HepG2 (cell line): ENCODE data around the gene ST8SIA4. TPM values are rescaled to one million over a fixed set of nuclear protein-coding genes. Genes with fewer than 3 reads are reported as not detected.

ENCODE experiments used
- ATAC-seq: fragments of 200-7000 bp; cut with Tn5 transposase; 3 replicates; pipeline ENCODE4 v1.9.1; 2020; ENCODE audit warnings: mild to moderate bottlenecking, moderate library complexity
- BruUV-seq: library from RNA; stranded (reverse); fragments of 400-500 nt; replicated peaks from 2 replicates; lab custom pipeline; 2021; lab: Mats Ljungman, UMichigan
- CTCF ChIA-PET: fragments of 300-600 bp; formaldehyde crosslinking; extraction: SDS; loops from one replicate; lab custom pipeline; 2021; ENCODE audit warnings: low total read pairs, inconsistent platforms, low intra/inter-chr PET ratio; lab: Yijun Ruan, JAX
- POLR2A ChIA-PET: fragments of 350-600 bp; sonication (Branson Sonifier 250); formaldehyde crosslinking; loops from one replicate; lab custom pipeline; 2020; ENCODE audit warnings: antibody characterized with exemption, inconsistent platforms; lab: Yijun Ruan, JAX
- DNase-seq: peaks from one replicate; pipeline ENCODE4 v3.0.0-alpha.2; 2015; ENCODE audit warnings: low spot score
- FAIRE-seq: peaks from 3 replicates; lab custom pipeline; 2011; peaks lifted over from hg19 to GRCh38; lab: Jason Lieb, UNC
- H2AFZ ChIP-seq: one replicate; pipeline ENCODE4 v1.6.1; 2011; ENCODE audit warnings: low read length, inconsistent platforms
- H3K27ac ChIP-seq: fragments of 300-600 bp; 3 replicates; pipeline ENCODE4 v1.8.0; 2011; ENCODE audit warnings: mixed run types, mild to moderate bottlenecking, mixed read lengths, low read length, inconsistent platforms; ENCODE audit not compliant: insufficient read depth; ENCODE audit errors: extremely low read length
- H3K27me3 ChIP-seq, 2 experiments: fragments of 200-600 bp in 1 of 2; 2 replicates in 1 of 2; 3 replicates in 1 of 2; pipeline versions ENCODE4 v1.6.0 to v1.8.0; 2011; ENCODE audit warnings: low read length in 2 of 2, mild to moderate bottlenecking in 2 of 2, moderate library complexity in 2 of 2, inconsistent platforms in 1 of 2; ENCODE audit not compliant: insufficient read depth in 2 of 2, control insufficient read depth in 1 of 2
- H3K36me3 ChIP-seq, 2 experiments: fragments of 200-600 bp in 1 of 2; replicated peaks in 1 of 2; 2 replicates in 1 of 2; 3 replicates in 1 of 2; pipeline versions ENCODE4 v1.5.1 to v1.8.0; 2011; ENCODE audit warnings: low read length in 2 of 2, inconsistent platforms in 1 of 2; ENCODE audit not compliant: insufficient read depth in 2 of 2, control insufficient read depth in 1 of 2
- H3K4me1 ChIP-seq: 2 replicates; pipeline ENCODE4 v1.5.1; 2012; ENCODE audit warnings: low read length, inconsistent platforms; ENCODE audit not compliant: insufficient read depth
- H3K4me2 ChIP-seq: 2 replicates; pipeline ENCODE4 v1.6.0; 2011; ENCODE audit warnings: low read depth, low read length, inconsistent platforms
- H3K4me3 ChIP-seq, 3 experiments: fragments of 200-600 bp in 1 of 3; sonication (generic), shearing (Covaris generic) in 1 of 3; replicated peaks in 1 of 3; 2 replicates each; pipeline ENCODE4 v1.5.1; 2011 to 2016; ENCODE audit warnings: low read length in 3 of 3, inconsistent platforms in 2 of 3, low read depth in 2 of 3, mild to moderate bottlenecking in 2 of 3, control low read depth in 1 of 3, mixed read lengths in 1 of 3; ENCODE audit not compliant: insufficient read depth in 1 of 3
- H3K79me2 ChIP-seq: one replicate; pipeline ENCODE4 v1.6.1; 2011; ENCODE audit warnings: low read length, inconsistent platforms; ENCODE audit not compliant: insufficient read depth
- H3K9ac ChIP-seq: 2 replicates; pipeline ENCODE4 v1.6.0; 2011; ENCODE audit warnings: mild to moderate bottlenecking, low read depth, low read length, inconsistent platforms; ENCODE audit not compliant: insufficient read depth
- H3K9me3 ChIP-seq: 2 replicates; pipeline ENCODE4 v1.5.1; 2012; ENCODE audit warnings: mild to moderate bottlenecking, low read length
- H4K20me1 ChIP-seq: 2 replicates; pipeline ENCODE4 v1.6.0; 2011; ENCODE audit warnings: inconsistent platforms, mild to moderate bottlenecking, low read length, moderate library complexity; ENCODE audit not compliant: insufficient read depth
- ETV6 ChIP-seq: sonication (generic); formaldehyde crosslinking; conservative IDR thresholded peaks from 2 replicates; pipeline ENCODE4 v1.4.0; 2020; ENCODE audit warnings: missing genetic modification reagents
- GTF2F1 ChIP-seq: fragments of 150-350 bp; IDR thresholded peaks from 2 replicates; pipeline ENCODE4 v1.6.1; 2014; ENCODE audit warnings: low read length
- HDAC6 ChIP-seq: fragments of 200-600 bp; sonication (generic); IDR thresholded peaks from 2 replicates; pipeline ENCODE4 v1.7.0; 2017; ENCODE audit warnings: mild to moderate bottlenecking, antibody characterized with exemption, low read length, low read depth
- SALL2 ChIP-seq: sonication (generic); formaldehyde crosslinking; IDR thresholded peaks from 2 replicates; pipeline ENCODE4 v1.8.1; 2023; ENCODE audit warnings: mild to moderate bottlenecking, missing genetic modification reagents, inconsistent platforms
- ZFP91 ChIP-seq: sonication (generic); formaldehyde crosslinking; IDR thresholded peaks from 2 replicates; pipeline ENCODE4 v1.9.0; 2022; ENCODE audit warnings: missing genetic modification reagents, mild to moderate bottlenecking, borderline replicate concordance
- ZNF24 ChIP-seq: fragments of 450-650 bp; IDR thresholded peaks from 2 replicates; pipeline ENCODE4 v1.6.1; 2017; ENCODE audit warnings: antibody characterized with exemption, mild to moderate bottlenecking
- ZNF501 ChIP-seq: sonication (generic); formaldehyde crosslinking; IDR thresholded peaks from 2 replicates; pipeline ENCODE4 v1.5.1; 2020; ENCODE audit warnings: mild to moderate bottlenecking, moderate library complexity, missing genetic modification reagents
- ZNF616 ChIP-seq: sonication (generic); formaldehyde crosslinking; IDR thresholded peaks from 2 replicates; pipeline ENCODE4 v1.5.0; 2020; ENCODE audit warnings: low read depth, mild to moderate bottlenecking, missing genetic modification reagents
- ZNF839 ChIP-seq: sonication (generic); formaldehyde crosslinking; IDR thresholded peaks from 2 replicates; pipeline ENCODE4 v1.4.0; 2020; ENCODE audit warnings: missing genetic modification reagents, mild to moderate bottlenecking, borderline replicate concordance
- ZUFSP ChIP-seq: sonication (generic); formaldehyde crosslinking; IDR thresholded peaks from 2 replicates; pipeline ENCODE4 v1.9.0; 2021; ENCODE audit warnings: missing genetic modification reagents, mild to moderate bottlenecking, borderline replicate concordance
- WGBS: methylation state at CpG from one replicate; pipeline ENCODE4 v1.1.6; 2017; ENCODE audit warnings: low lambda C conversion rate; 5-methylcytosine and 5-hydroxymethylcytosine counted together
- in situ Hi-C: cut with HindIII; loops from 2 replicates; pipeline ENCODE4 v1.10.0; 2017; ENCODE audit warnings: low pct_unique_long_range_greater_than_20kb; ENCODE audit not compliant: extremely low pct_ligation_motif_present
- intact Hi-C: fragments of 100-400 bp; cut with micrococcal nuclease; formaldehyde crosslinking; loops from one replicate; pipeline ENCODE4 v1.10.0; 2022; ENCODE audit not compliant: unreplicated experiment
- polyA plus RNA-seq, 8 experiments: library from polyadenylated mRNA; depleted of rRNA in 3 of 8; stranded (reverse) in 7 of 8; unstranded in 1 of 8; fragments of >200 nt; fragmentation: Illumina TruSeq in 4 of 8; extraction: Trizol in 4 of 8; gene quantifications; 2 replicates each; pipeline versions ENCODE4 v1.2.1 to v1.2.3, GENCODE V29; 2011 to 2016; ENCODE audit warnings: low read depth in 4 of 8, missing spikeins in 1 of 8, mixed read lengths in 1 of 8; ENCODE audit not compliant: insufficient read depth in 1 of 8
- total RNA-seq, 5 experiments: library from RNA; depleted of rRNA; stranded (reverse); fragments of >200 nt; fragmentation: Illumina TruSeq; extraction: Trizol; gene quantifications; 2 replicates each; pipeline ENCODE4 v1.2.3, GENCODE V29; 2016; ENCODE audit warnings: low read depth in 1 of 5
- TF ChIP-seq, protein P1 (sequence below): sonication (generic); formaldehyde crosslinking; IDR thresholded peaks from 2 replicates; pipeline ENCODE4 v1.4.0; 2020; ENCODE audit warnings: missing genetic modification reagents, low read depth, mild to moderate bottlenecking, borderline replicate concordance

Gene ST8SIA4
- total and polyA plus RNA-seq, 2 of the 13 experiments (the other 11 are each of a cell fraction or from before 2014, with no cell fraction given), result not detected

GRCh38 chr5:100838048-100838473, 65.0 kb downstream of the ST8SIA4 start:
- intact Hi-C loops (no loop called here), in situ Hi-C loops (no loop called here)
- 0% methylated on average over 2 of the region's 2 CpGs for WGBS
- ChIA-PET CTCF (no interaction called here), POLR2A (no interaction called here)
- ATAC-seq, result no peak
- no peaks in the 10 kb centered on the region for H4K20me1 ChIP-seq
- no peak overlapping the region for H3K27ac ChIP-seq
- FAIRE-seq, result no peak
- no peaks in the 10 kb centered on the region for H3K79me2 ChIP-seq
- no peak for DNase-seq
- no peak overlapping the region for H2AFZ ChIP-seq
- H3K9me3 ChIP-seq, result no peaks in the 10 kb centered on the region
- H3K4me3 ChIP-seq, result no peak overlapping the region
- TF ChIP-seq ZNF24 (no peak), ZNF616 (no peak), SALL2 (no peak), ETV6 (CRISPR knock-in tag) (no peak), ZUFSP (no peak), GTF2F1 (no peak)
- TF ChIP-seq, protein P1, sequence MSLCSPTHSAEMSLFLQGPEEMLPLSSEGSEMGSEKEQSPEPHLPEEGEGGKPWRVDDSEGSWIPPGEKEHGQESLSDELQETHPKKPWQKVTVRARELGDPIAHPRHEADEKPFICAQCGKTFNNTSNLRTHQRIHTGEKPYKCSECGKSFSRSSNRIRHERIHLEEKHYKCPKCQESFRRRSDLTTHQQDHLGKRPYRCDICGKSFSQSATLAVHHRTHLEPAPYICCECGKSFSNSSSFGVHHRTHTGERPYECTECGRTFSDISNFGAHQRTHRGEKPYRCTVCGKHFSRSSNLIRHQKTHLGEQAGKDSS (CRISPR knock-in tag), result no peak
- H3K4me2 ChIP-seq, result no peak overlapping the region
- no peaks in the 10 kb centered on the region for H3K4me1 ChIP-seq
- H3K9ac ChIP-seq, result no peak overlapping the region
- no TSS peak for BruUV-seq
- no peaks in the 10 kb centered on the region for H3K36me3 ChIP-seq
- H3K27me3 ChIP-seq, result no peaks in the 10 kb centered on the region

DNA sequence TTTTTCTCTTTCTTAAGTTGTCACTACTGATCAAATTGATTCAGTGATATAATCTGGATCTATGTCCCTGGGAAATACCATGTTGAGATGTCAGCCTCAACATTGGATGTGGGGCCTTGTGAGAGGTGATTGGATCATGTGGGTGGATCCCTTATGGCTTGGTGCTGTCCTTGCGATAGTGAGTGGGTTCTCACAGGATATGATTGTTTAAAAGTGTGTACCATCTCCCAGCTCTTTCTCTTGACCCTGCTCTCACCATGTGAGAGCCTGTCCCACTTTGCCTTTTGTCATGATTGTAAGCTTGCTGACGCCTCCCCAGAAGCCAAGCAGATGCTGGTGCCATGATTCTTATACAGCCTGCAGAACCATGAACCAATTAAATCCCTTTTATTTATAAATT, 68.6 kb downstream of the ST8SIA4 start:
- CTCF ChIA-PET, result no interaction called here
- TF ChIP-seq ZNF501 (CRISPR knock-in tag) (no peak), ZNF839 (no peak), ZFP91 (CRISPR knock-in tag) (no peak), HDAC6 (no peak)

More for the DNA sequence above, 68.6 kb downstream of the ST8SIA4 start:
- Histone ChIP-seq H2AFZ (no peak overlapping the region), H3K4me2 (no peak overlapping the region), H3K4me3 (no peak overlapping the region), H3K9ac (no peak overlapping the region), H4K20me1 (no peaks in the 10 kb centered on the region), H3K79me2 (no peaks in the 10 kb centered on the region), H3K27ac (no peak overlapping the region), H3K9me3 (no peaks in the 10 kb centered on the region), H3K36me3 (no peaks in the 10 kb centered on the region), H3K27me3 (no peaks in the 10 kb centered on the region), H3K4me1 (no peaks in the 10 kb centered on the region)
- 0% methylated on average over 2 of the region's 2 CpGs for WGBS
- POLR2A ChIA-PET, result no interaction called here
- in situ Hi-C loops, result no loop called here
- intact Hi-C loops, result no loop called here
- FAIRE-seq, result no peak
- ATAC-seq, result no peak
- no peak for DNase-seq
- no TSS peak for BruUV-seq
